GM12891 (cell line): Measurements from ENCODE around the gene MALAT1.

Experiments
- DNase-seq: peaks from one replicate; pipeline ENCODE4 v3.0.0; 2011; ENCODE audit warnings: low spot score; ENCODE audit not compliant: insufficient read length
- FAIRE-seq: peaks from 2 replicates; lab custom pipeline; 2011; peaks lifted over from hg19 to GRCh38; lab: Jason Lieb, UNC
- PAX5 ChIP-seq: IDR thresholded peaks from 2 replicates; pipeline ENCODE4 v1.6.1; 2011; ENCODE audit warnings: low read length, moderate library complexity, mild to moderate bottlenecking; ENCODE audit not compliant: insufficient read depth, severe bottlenecking
- POLR2A ChIP-seq: IDR thresholded peaks from 2 replicates; pipeline ENCODE4 v1.6.1; 2011; ENCODE audit warnings: low read depth, low read length, control low read depth
- POLR2AphosphoS5 ChIP-seq: IDR thresholded peaks from 2 replicates; pipeline ENCODE4 v1.6.1; 2011; ENCODE audit warnings: low read depth, low read length, control low read depth
- POU2F2 ChIP-seq: IDR thresholded peaks from 2 replicates; pipeline ENCODE4 v1.6.1; 2011; ENCODE audit warnings: low read depth, mild to moderate bottlenecking, control low read depth, low read length, moderate library complexity
- SPI1 ChIP-seq: IDR thresholded peaks from 2 replicates; pipeline ENCODE4 v1.6.1; 2011; ENCODE audit warnings: low read depth, low read length, control low read depth
- TAF1 ChIP-seq: IDR thresholded peaks from 2 replicates; pipeline ENCODE4 v1.6.1; 2011; ENCODE audit warnings: low read depth, low read length, control low read depth

The MALAT1 gene

DNA sequence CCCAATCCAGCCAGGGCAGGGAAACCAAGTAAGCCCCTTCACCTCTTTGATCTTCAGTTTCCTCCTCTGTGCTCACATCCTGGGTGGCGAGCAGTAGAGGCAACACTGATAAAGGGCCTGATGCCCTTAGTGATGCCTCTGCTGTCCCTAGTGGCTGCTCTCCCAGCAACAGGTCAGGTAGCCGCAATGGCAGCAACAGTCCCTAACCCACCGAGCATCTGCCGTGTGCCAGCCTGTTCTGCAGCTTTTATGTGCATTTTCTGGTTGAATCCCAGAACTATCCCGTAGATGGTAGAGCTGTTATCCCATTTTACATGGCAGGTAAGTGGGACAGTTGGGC is 31.3 kb downstream of the MALAT1 start:
- no peak for TF ChIP-seq POU2F2
- TF ChIP-seq TAF1 = no peak
- no peak for TF ChIP-seq POLR2A
- no peak for TF ChIP-seq PAX5
- TF ChIP-seq SPI1 = no peak
- no peak for TF ChIP-seq POLR2AphosphoS5
- FAIRE-seq (peak; percentile 28), DNase-seq (no peak)

DNA sequence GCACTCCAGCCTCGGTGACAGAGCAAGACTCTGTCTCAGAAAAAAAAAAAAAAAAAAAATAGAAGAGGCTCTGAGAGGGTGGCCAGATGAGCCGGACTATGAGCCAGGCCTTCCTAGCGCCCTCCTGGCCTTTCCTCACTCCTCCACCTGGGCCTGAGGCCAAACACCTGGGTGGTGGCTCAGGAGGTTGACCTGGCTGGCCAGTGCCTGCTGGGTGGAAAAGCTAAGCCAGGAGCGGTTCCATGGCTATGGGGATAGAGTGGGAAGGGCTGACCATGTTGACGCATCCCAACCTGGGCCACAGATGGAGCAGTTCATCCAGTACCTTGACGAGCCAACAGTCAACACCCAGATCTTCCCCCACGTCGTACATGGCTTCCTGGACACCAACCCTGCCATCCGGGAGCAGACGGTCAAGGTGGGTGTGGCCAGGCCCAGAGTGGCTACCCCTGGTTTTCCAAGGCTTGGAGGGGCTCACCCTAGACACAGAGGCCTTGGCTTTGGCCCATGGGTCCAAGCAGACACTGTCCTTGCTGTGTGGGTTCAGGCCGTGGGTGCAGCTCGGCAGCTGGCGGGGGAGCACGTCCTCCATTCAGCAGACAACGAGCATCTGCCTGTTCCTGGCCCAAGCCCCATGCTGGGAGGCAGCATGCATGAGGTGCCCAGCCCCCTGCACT is 33.7 kb downstream of the MALAT1 start:
- no peak for TF ChIP-seq PAX5
- TF ChIP-seq TAF1 = no peak
- no peak for TF ChIP-seq POLR2AphosphoS5
- TF ChIP-seq POLR2A = no peak
- FAIRE-seq (no peak), DNase-seq (no peak)

DNA sequence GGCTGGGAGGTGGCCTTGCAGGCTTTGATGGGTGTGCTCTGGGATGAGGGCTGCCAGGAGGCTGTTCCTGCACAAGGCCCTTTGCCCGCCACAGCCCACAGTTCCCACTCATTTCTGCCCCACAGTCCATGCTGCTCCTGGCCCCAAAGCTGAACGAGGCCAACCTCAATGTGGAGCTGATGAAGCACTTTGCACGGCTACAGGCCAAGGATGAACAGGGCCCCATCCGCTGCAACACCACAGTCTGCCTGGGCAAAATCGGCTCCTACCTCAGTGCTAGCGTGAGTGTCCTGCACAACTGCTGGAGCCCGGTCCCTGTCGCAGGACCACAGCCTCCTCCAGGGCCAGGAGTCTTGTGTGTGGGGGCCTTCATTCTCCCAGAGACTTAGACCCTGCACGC is 36.3 kb downstream of the MALAT1 start:
- DNase-seq (no peak), FAIRE-seq (no peak)
- TF ChIP-seq TAF1 = no peak

DNA sequence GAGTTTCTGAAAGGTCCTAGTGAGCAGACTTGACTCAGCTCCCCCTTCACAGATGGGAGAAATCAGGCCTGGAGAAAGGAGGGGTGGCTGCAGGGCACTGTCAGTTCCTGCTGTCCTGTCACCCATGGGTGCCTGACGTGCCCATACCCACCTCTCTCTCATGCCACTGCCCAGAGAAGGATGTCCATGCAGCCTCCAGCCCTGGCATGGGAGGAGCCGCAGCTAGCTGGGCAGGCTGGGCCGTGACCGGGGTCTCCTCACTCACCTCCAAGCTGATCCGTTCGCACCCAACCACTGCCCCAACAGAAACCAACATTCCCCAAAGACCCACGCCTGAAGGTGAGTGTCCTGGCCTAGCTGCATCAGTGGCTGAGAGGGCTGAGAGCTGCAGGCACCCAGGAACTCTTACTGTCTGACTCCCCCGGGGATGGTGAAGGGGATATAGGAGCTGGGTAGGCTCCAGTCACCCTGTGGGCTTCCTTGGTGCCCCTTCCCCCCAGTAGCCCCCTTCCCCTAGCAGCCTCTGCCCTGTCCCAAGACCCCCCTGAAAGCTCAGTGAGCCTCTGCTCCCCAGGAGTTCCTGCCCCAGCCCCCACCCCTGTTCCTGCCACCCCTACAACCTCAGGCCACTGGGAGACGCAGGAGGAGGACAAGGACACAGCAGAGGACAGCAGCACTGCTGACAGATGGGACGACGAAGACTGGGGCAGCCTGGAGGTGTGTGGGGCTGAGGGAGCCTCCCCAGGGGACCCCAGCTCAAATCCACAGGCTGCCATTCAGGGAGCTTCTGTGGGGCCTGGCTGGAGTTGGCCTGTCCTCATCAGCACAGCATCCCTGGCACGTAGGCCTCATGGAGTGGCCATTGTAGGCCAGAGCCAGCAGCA is 37.8 kb downstream of the MALAT1 start:
- FAIRE-seq (no peak), DNase-seq (no peak)
- no peak for TF ChIP-seq SPI1
- TF ChIP-seq POLR2A = no peak
- TF ChIP-seq POU2F2 = no peak
- no peak for TF ChIP-seq PAX5
- TF ChIP-seq POLR2AphosphoS5 = no peak
- TF ChIP-seq TAF1 = no peak

DNA sequence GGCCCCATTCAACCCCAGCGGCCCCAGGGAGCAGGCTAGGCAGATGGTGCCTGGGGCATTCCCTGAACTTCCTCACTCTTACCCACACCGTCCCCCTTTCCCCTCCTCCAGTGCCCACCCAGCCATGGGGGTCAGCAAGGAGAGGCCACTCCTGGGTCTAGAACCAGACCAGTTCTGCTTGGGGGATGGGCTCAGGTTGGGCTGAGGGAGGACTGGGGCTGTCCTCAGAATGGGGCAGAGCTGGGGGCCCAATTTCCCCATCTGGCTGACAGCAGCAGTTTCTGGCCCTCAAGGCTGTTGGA is 38.4 kb downstream of the MALAT1 start:
- FAIRE-seq (no peak), DNase-seq (no peak)
- no peak for TF ChIP-seq POU2F2

DNA sequence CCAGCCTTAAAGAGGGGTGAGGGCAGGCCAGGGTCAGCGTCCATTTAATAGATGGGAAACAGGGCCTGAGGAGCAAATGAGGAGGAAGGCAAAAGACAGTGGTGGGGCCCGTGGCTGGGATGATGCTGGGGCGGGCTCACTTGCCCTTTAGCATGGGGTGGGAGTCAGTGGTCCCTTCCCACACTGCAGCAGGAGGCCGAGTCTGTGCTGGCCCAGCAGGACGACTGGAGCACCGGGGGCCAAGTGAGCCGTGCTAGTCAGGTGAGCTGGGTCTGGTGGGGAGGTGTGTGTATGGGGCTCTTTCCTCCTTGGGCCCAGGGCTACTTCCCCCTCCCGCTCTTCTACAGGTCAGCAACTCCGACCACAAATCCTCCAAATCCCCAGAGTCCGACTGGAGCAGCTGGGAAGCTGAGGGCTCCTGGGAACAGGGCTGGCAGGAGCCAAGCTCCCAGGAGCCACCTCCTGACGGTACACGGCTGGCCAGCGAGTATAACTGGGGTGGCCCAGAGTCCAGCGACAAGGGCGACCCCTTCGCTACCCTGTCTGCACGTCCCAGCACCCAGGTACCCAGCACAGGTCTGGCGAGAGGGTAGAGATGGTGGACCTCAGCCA is 38.9 kb downstream of the MALAT1 start:
- TF ChIP-seq PAX5 = no peak
- no peak for TF ChIP-seq POLR2A
- TF ChIP-seq POU2F2 = no peak
- no peak for TF ChIP-seq TAF1
- no peak for TF ChIP-seq POLR2AphosphoS5
- no peak for TF ChIP-seq SPI1
- no peak for DNase-seq
- no peak for FAIRE-seq

DNA sequence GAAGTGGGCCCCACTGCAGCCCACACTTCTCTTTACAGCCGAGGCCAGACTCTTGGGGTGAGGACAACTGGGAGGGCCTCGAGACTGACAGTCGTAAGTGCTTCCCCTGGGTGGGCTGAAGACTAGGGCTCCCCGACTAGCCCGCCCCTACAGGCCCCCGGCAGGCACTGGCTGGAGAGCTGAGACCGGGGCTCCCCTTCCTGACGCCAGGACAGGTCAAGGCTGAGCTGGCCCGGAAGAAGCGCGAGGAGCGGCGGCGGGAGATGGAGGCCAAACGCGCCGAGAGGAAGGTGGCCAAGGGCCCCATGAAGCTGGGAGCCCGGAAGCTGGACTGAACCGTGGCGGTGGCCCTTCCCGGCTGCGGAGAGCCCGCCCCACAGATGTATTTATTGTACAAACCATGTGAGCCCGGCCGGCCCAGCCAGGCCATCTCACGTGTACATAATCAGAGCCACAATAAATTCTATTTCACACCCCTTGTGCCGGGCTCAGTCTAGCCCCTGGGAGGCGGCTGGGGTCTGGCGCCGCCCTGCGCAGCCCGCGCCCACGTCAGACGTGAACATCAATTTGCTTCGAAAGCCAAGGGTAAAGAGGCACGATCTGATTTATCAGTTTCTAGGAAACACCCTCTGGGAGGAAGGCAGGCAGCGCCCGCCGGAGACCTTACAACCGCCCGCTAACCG is 39.5 kb downstream of the MALAT1 start:
- FAIRE-seq = no peak
- no peak for TF ChIP-seq TAF1
- no peak for TF ChIP-seq POU2F2
- no peak for TF ChIP-seq POLR2A
- TF ChIP-seq SPI1 = no peak
- no peak for TF ChIP-seq POLR2AphosphoS5
- TF ChIP-seq PAX5 = no peak

DNA sequence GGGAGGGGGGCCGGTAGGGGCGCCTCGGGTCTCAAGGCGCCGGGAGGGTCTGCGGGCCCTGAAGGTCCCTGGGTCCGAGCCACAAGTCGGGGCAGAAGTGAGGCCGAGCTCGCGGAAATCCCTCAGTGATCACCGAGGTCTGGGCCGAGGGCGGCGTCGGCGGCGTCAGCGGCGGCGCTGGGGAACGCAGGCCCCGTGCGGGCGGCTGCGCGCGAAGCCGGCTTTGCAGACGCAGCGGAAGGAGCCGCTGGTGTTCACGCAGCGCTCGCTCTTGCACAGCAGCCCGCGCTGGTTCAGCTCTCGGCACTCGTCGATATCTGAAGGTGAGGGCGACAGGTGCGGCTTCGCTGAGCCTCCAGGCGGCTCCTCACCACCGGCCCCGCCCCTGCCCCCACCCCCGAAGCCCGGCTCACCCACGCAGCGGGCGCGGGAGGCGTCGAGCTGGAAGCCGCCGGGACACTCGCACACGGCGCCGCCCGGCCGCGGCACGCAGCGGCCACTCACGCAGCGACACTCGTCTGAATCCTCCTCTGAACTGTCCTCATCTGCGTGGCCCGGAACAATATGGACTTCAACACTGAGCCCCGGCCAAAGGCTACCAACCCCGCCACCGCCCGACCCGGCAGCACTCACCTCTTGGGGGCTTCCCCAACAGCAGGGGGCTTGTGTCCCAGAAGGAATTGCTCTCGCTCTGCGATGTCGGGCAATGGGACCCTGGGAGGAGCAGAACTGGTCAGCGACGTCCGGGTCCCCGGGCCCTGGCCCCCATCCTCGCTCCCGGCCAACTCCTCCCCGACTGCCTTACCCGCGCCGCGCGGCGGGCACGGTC is 40.3 kb downstream of the MALAT1 start:
- DNase-seq = no peak
- no peak for TF ChIP-seq POLR2A
- FAIRE-seq = no peak

More for the DNA sequence above, 39.5 kb downstream of the MALAT1 start:
- DNase-seq = no peak

DNA sequence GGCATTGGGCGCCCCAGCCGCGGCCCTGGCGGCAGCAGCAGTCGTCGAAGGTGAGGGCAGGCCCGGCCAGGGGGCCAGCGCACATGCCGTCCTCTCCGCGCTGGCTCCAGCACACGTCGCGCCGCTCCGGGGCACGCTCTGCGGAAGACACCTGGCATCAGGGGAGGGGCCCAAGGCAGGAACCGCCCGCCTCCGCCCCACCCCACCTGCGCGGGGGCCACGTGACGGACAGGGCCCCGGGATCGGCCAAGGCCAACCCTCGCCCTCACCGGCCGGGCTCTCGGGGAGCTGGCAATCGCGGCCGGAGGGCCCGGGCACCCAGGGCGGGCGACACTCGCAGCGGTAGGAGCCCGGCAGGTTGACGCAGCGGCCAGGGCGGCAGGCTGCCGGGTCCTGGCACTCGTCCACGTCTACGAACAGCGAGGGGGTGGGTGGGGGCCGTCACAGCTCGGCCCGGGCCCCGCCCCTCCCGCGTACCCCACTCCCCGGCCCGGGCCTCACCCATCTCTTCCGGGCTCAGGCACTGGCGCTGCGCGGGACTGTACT is 41.0 kb downstream of the MALAT1 start:
- TF ChIP-seq POU2F2 (no peak), POLR2AphosphoS5 (no peak), SPI1 (no peak), PAX5 (no peak)
- FAIRE-seq (no peak), DNase-seq (peak; percentile 89)
